Fibroblast of skin of left quadriceps (primary cell): ENCODE measurements around the gene SORCS2.
"Not testable (repeated sequence)": the region's sequence is repeated elsewhere in the genome, so short reads cannot be mapped to it uniquely, and the experiment has no call there.

Experiments
- DNase-seq, 2 experiments: peaks; one replicate each; pipeline ENCODE4 v3.0.0-alpha.2; 2013; ENCODE audit warnings: low read depth in 2 of 2

SORCS2 gene

GRCh38 chr4:7584098-7584497 is 391.8 kb downstream of the SORCS2 start:
- DNase-seq: no peak

GRCh38 chr4:7584606-7585159 is 392.3 kb downstream of the SORCS2 start:
- no peak for DNase-seq

GRCh38 chr4:7585768-7586167 is 393.4 kb downstream of the SORCS2 start:
- no peak for DNase-seq

- no peak for DNase-seq
Observed at GRCh38 chr4:7587433-7588405, 395.4 kb downstream of the SORCS2 start.

GRCh38 chr4:7590189-7590588 is 397.9 kb downstream of the SORCS2 start:
- peak in 1 of 2 experiments; percentile 1 for DNase-seq

GRCh38 chr4:7590899-7591298 is 398.6 kb downstream of the SORCS2 start:
- DNase-seq: no peak

GRCh38 chr4:7591409-7592053 is 399.2 kb downstream of the SORCS2 start:
- DNase-seq: no peak

GRCh38 chr4:7593646-7594412 is 401.5 kb downstream of the SORCS2 start:
- DNase-seq: no peak

- DNase-seq: no peak
Observed at GRCh38 chr4:7595934-7596461, 403.7 kb downstream of the SORCS2 start.

- no peak for DNase-seq
Observed at GRCh38 chr4:7596918-7597606, 404.7 kb downstream of the SORCS2 start.

GRCh38 chr4:7598939-7599790 is 406.8 kb downstream of the SORCS2 start:
- no peak for DNase-seq

GRCh38 chr4:7600247-7600646 is 407.9 kb downstream of the SORCS2 start:
- DNase-seq: no peak

- DNase-seq: not testable (repeated sequence)
Observed at GRCh38 chr4:7602166-7602565, 409.8 kb downstream of the SORCS2 start.

- peak; percentile 36 to 43 for DNase-seq
Observed at GRCh38 chr4:7607156-7607910, 415.0 kb downstream of the SORCS2 start.

GRCh38 chr4:7608046-7608445 is 415.7 kb downstream of the SORCS2 start:
- DNase-seq: no peak

GRCh38 chr4:7609316-7609715 is 417.0 kb downstream of the SORCS2 start:
- no peak for DNase-seq

GRCh38 chr4:7610022-7610670 is 417.8 kb downstream of the SORCS2 start:
- DNase-seq: no peak

GRCh38 chr4:7610841-7611240 is 418.5 kb downstream of the SORCS2 start:
- no peak for DNase-seq
